ENCODE data around the gene GTF2E1. TPM values are rescaled to one million over a fixed set of nuclear protein-coding genes. Genes with fewer than 3 reads are reported as not detected.

Gene GTF2E1
- total RNA-seq, 1 experiment from 2014 or later = 22.2 TPM

GRCh38 chr3:120765830-120766493 lies 23.4 kb downstream of the GTF2E1 start:
- Histone ChIP-seq H3K36me3 (ENCODE audit: low read depth) (no peaks in the 10 kb centered on the region), H3K4me3 (no peak overlapping the region), H3K9me3 (ENCODE audit: insufficient read depth, low read depth) (no peaks in the 10 kb centered on the region), H3K4me2 (no peak overlapping the region), H3K27ac (no peak overlapping the region), H4K20me1 (ENCODE audit: insufficient read depth) (peaks cover 17% of the 10 kb centered on the region), H3F3A (ENCODE audit: insufficient read depth, low read depth) (no peaks in the 10 kb centered on the region), H3K79me2 (ENCODE audit: low read depth) (peaks cover 32% of the 10 kb centered on the region), H2AFZ (no peak overlapping the region), H3K4me1 (replicated peaks; ENCODE audit: insufficient read depth) (no peaks in the 10 kb centered on the region), H3K9me2 (ENCODE audit: insufficient read depth) (no peaks in the 10 kb centered on the region), H3K27me3 (ENCODE audit: insufficient read depth, low read depth) (no peaks in the 10 kb centered on the region)
- TF ChIP-seq, protein P1, sequence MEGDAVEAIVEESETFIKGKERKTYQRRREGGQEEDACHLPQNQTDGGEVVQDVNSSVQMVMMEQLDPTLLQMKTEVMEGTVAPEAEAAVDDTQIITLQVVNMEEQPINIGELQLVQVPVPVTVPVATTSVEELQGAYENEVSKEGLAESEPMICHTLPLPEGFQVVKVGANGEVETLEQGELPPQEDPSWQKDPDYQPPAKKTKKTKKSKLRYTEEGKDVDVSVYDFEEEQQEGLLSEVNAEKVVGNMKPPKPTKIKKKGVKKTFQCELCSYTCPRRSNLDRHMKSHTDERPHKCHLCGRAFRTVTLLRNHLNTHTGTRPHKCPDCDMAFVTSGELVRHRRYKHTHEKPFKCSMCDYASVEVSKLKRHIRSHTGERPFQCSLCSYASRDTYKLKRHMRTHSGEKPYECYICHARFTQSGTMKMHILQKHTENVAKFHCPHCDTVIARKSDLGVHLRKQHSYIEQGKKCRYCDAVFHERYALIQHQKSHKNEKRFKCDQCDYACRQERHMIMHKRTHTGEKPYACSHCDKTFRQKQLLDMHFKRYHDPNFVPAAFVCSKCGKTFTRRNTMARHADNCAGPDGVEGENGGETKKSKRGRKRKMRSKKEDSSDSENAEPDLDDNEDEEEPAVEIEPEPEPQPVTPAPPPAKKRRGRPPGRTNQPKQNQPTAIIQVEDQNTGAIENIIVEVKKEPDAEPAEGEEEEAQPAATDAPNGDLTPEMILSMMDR (conservative IDR thresholded peaks at IDR 0.05) = no peak
- no peak for TF ChIP-seq EZH2 (IDR thresholded peaks at IDR 0.05; ENCODE audit: low read depth)
- ChIA-PET CTCF (no interaction called here), POLR2A (ENCODE audit: unreplicated experiment) (no interaction called here)
- BruUV-seq (replicated peaks) = no TSS peak
- DNase-seq = no peak
- intact Hi-C loops (cut with micrococcal nuclease; ENCODE audit: unreplicated experiment) = no loop called here

GRCh38 chr3:120766576-120766975 lies 24.0 kb downstream of the GTF2E1 start:
- no peak overlapping the region for H3K4me2 ChIP-seq
- H3K27me3 ChIP-seq (ENCODE audit: insufficient read depth, low read depth) = no peaks in the 10 kb centered on the region
- no TSS peak for BruUV-seq (replicated peaks)
- peaks cover 17% of the 10 kb centered on the region for H4K20me1 ChIP-seq (ENCODE audit: insufficient read depth)
- no peaks in the 10 kb centered on the region for H3K9me3 ChIP-seq (ENCODE audit: insufficient read depth, low read depth)
- H2AFZ ChIP-seq = no peak overlapping the region
- no peaks in the 10 kb centered on the region for H3F3A ChIP-seq (ENCODE audit: insufficient read depth, low read depth)
- H3K4me3 ChIP-seq = no peak overlapping the region
- H3K4me1 ChIP-seq (replicated peaks; ENCODE audit: insufficient read depth) = no peaks in the 10 kb centered on the region
- intact Hi-C loops (cut with micrococcal nuclease; ENCODE audit: unreplicated experiment) = no loop called here
- no peaks in the 10 kb centered on the region for H3K36me3 ChIP-seq (ENCODE audit: low read depth)
- ChIA-PET CTCF (no interaction called here), POLR2A (ENCODE audit: unreplicated experiment) (no interaction called here)
- H3K9me2 ChIP-seq (ENCODE audit: insufficient read depth) = no peaks in the 10 kb centered on the region
- H3K79me2 ChIP-seq (ENCODE audit: low read depth) = peaks cover 30% of the 10 kb centered on the region
- H3K27ac ChIP-seq = no peak overlapping the region
- no peak for DNase-seq
- TF ChIP-seq, protein P1 (conservative IDR thresholded peaks at IDR 0.05) = no peak
- TF ChIP-seq EZH2 (IDR thresholded peaks at IDR 0.05; ENCODE audit: low read depth) = no peak

DNA sequence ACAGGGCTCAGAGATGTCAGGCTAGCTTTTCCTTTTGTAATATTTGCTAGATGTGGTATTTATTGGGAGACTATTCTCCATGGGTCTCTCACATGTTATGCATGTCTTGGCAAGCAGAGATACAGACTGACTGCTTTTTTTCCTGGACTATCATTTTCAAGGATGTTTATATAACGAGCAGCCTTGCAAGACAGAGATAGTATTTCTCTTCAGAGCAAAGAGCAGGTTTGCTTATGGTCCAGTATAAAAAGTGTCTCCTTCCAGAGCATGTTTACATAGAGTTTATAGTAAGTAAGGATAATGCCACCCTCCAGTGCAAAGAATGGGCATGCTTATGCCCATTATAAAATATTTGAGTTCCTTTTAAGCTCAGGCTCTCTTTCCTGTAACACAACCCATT lies 24.6 kb downstream of the GTF2E1 start:
- no TSS peak for BruUV-seq (replicated peaks)
- intact Hi-C loops (cut with micrococcal nuclease; ENCODE audit: unreplicated experiment) = no loop called here
- no peak for DNase-seq

More for the DNA sequence above, 24.6 kb downstream of the GTF2E1 start:
- Histone ChIP-seq H3K4me1 (replicated peaks; ENCODE audit: insufficient read depth) (no peaks in the 10 kb centered on the region), H3K27ac (no peak overlapping the region), H3K9me3 (ENCODE audit: insufficient read depth, low read depth) (no peaks in the 10 kb centered on the region), H3K4me2 (no peak overlapping the region), H3K36me3 (ENCODE audit: low read depth) (0 out of 2 replicates have a peak, but pooled peaks cover under 1% of the 10 kb centered on the region), H3F3A (ENCODE audit: insufficient read depth, low read depth) (no peaks in the 10 kb centered on the region), H3K27me3 (ENCODE audit: insufficient read depth, low read depth) (no peaks in the 10 kb centered on the region), H3K9me2 (ENCODE audit: insufficient read depth) (no peaks in the 10 kb centered on the region), H3K4me3 (no peak overlapping the region), H3K79me2 (ENCODE audit: low read depth) (peaks cover 30% of the 10 kb centered on the region), H4K20me1 (ENCODE audit: insufficient read depth) (peaks cover 17% of the 10 kb centered on the region), H2AFZ (no peak overlapping the region)
- no peak for TF ChIP-seq EZH2 (IDR thresholded peaks at IDR 0.05; ENCODE audit: low read depth)
- TF ChIP-seq, protein P1 (conservative IDR thresholded peaks at IDR 0.05) = no peak
- ChIA-PET CTCF (no interaction called here), POLR2A (ENCODE audit: unreplicated experiment) (no interaction called here)

All from PC-9 (cell line).